CD14-positive monocyte (primary cell): ENCODE data around the gene GRIFIN. TPM values are rescaled to one million over a fixed set of nuclear protein-coding genes. Genes with fewer than 3 reads are reported as not detected.
A peak's percentile ranks its signal among the peaks of the same experiment; 100 is the strongest.

ENCODE experiments used
- DNase-seq, 3 donors: peaks; one replicate each; pipeline ENCODE4 v3.0.0-alpha.2; 2011 to 2022
- H2AFZ ChIP-seq: 2 replicates; pipeline ENCODE4 v1.6.0; 2012; ENCODE audit warnings: mild to moderate bottlenecking, low read depth, low read length, inconsistent platforms; ENCODE audit not compliant: insufficient read depth, poor library complexity, severe bottlenecking
- H3K27ac ChIP-seq, 2 donors: 1 replicate in 1 of 2; 2 replicates in 1 of 2; pipeline ENCODE4 v1.5.1; 2012 to 2013; ENCODE audit warnings: low read length in 2 of 2, control low read depth in 1 of 2, inconsistent platforms in 1 of 2, low read depth in 1 of 2, mild to moderate bottlenecking in 1 of 2
- H3K27me3 ChIP-seq, 2 donors: one replicate each; pipeline versions ENCODE4 v1.6.0 to v1.6.1; 2011 to 2013; ENCODE audit warnings: low read length in 2 of 2; ENCODE audit not compliant: control insufficient read depth in 2 of 2, insufficient read depth in 2 of 2
- H3K36me3 ChIP-seq, 2 donors: replicated peaks in 1 of 2; 1 replicate in 1 of 2; 2 replicates in 1 of 2; pipeline versions ENCODE4 v1.5.1 to v1.6.1; 2012 to 2013; ENCODE audit warnings: low read length in 2 of 2, control low read depth in 1 of 2, inconsistent platforms in 1 of 2, mild to moderate bottlenecking in 1 of 2; ENCODE audit not compliant: insufficient read depth in 2 of 2, control insufficient read depth in 1 of 2
- H3K4me1 ChIP-seq, 2 donors: 1 replicate in 1 of 2; 2 replicates in 1 of 2; pipeline versions ENCODE4 v1.5.1 to v1.6.1; 2012 to 2013; ENCODE audit warnings: low read length in 2 of 2, control low read depth in 1 of 2, inconsistent platforms in 1 of 2, mild to moderate bottlenecking in 1 of 2, moderate library complexity in 1 of 2; ENCODE audit not compliant: insufficient read depth in 2 of 2, control insufficient read depth in 1 of 2
- H3K4me2 ChIP-seq: replicated peaks from 2 replicates; pipeline ENCODE3; 2012; ENCODE audit warnings: low read length, moderate library complexity, mild to moderate bottlenecking; ENCODE audit not compliant: poor library complexity, severe bottlenecking; ENCODE audit errors: extremely low read depth
- H3K4me3 ChIP-seq, 3 experiments: fragments of 200-600 bp in 1 of 3; sonication (generic) in 1 of 3; replicated peaks in 1 of 3; 1 replicate in 2 of 3; 2 replicates in 1 of 3; pipeline ENCODE4 v1.5.1; 2011 to 2013; ENCODE audit warnings: low read length in 3 of 3, mild to moderate bottlenecking in 3 of 3, control low read depth in 2 of 3, low read depth in 2 of 3, inconsistent platforms in 1 of 3, moderate library complexity in 1 of 3
- H3K79me2 ChIP-seq: 2 replicates; pipeline ENCODE4 v1.6.0; 2012; ENCODE audit warnings: mild to moderate bottlenecking, control low read depth, inconsistent platforms, low read length, moderate library complexity; ENCODE audit not compliant: insufficient read depth
- H3K9ac ChIP-seq: 2 replicates; pipeline ENCODE4 v1.6.0; 2017; ENCODE audit warnings: low read length, mild to moderate bottlenecking; ENCODE audit not compliant: insufficient read depth, poor library complexity, severe bottlenecking
- H3K9me3 ChIP-seq, 2 donors: replicated peaks in 1 of 2; 1 replicate in 1 of 2; 2 replicates in 1 of 2; pipeline versions ENCODE4 v1.5.1 to v1.6.1; 2012 to 2013; ENCODE audit warnings: low read length in 2 of 2, control low read depth in 1 of 2; ENCODE audit not compliant: control insufficient read depth in 1 of 2, insufficient read depth in 1 of 2
- H4K20me1 ChIP-seq: 2 replicates; pipeline ENCODE4 v1.6.0; 2012; ENCODE audit warnings: mild to moderate bottlenecking, low read length, control low read depth, moderate library complexity; ENCODE audit not compliant: insufficient read depth
- H3K27ac Mint-ChIP-seq, 7 donors: one replicate each; pipeline ENCODE4 v1.8.0; 2020; ENCODE audit warnings: mild to moderate bottlenecking in 7 of 7, mixed read lengths in 7 of 7, moderate library complexity in 6 of 7, inconsistent platforms in 2 of 7
- H3K27me3 Mint-ChIP-seq, 3 donors: one replicate each; pipeline ENCODE4 v1.8.0; 2021 to 2022; ENCODE audit warnings: low read depth in 3 of 3, mild to moderate bottlenecking in 3 of 3, mixed read lengths in 3 of 3, moderate library complexity in 3 of 3, inconsistent platforms in 1 of 3
- H3K36me3 Mint-ChIP-seq, 2 donors: one replicate each; pipeline ENCODE4 v1.8.0; 2020; ENCODE audit warnings: mixed read lengths in 2 of 2, inconsistent platforms in 1 of 2, mild to moderate bottlenecking in 1 of 2
- H3K4me1 Mint-ChIP-seq: one replicate; pipeline ENCODE4 v1.8.0; 2020; ENCODE audit warnings: mild to moderate bottlenecking, mixed read lengths
- H3K4me3 Mint-ChIP-seq, 2 donors: one replicate each; pipeline ENCODE4 v1.8.0; 2020; ENCODE audit warnings: mild to moderate bottlenecking in 2 of 2, mixed read lengths in 2 of 2, moderate library complexity in 1 of 2
- H3K9me3 Mint-ChIP-seq, 7 donors: one replicate each; pipeline ENCODE4 v1.8.0; 2020 to 2022; ENCODE audit warnings: mixed read lengths in 7 of 7, mild to moderate bottlenecking in 6 of 7, moderate library complexity in 6 of 7, inconsistent platforms in 2 of 7
- CTCF ChIP-seq: fragments of 200-600 bp; IDR thresholded peaks from one replicate; pipeline ENCODE4 v1.8.0; 2022; ENCODE audit warnings: antibody characterized with exemption, mild to moderate bottlenecking
- WGBS: methylation state at CpG from one replicate; pipeline ENCODE4 v1.1.5; 2013; ENCODE audit warnings: missing lambda C conversion rate; ENCODE audit not compliant: insufficient coverage; 5-methylcytosine and 5-hydroxymethylcytosine counted together
- intact Hi-C, 2 donors: fragments of 100-400 bp; cut with micrococcal nuclease; formaldehyde crosslinking; loops; one replicate each; pipeline versions ENCODE4 v1.15.0 to v1.15.1; 2023
- polyA plus RNA-seq, 3 donors: library from polyadenylated mRNA; depleted of rRNA in 1 of 3; unstranded in 2 of 3; stranded (reverse) in 1 of 3; fragments of 300-500 nt in 2 of 3; fragments of >200 nt in 1 of 3; fragmentation: Illumina TruSeq in 2 of 3; gene quantifications; 1 replicate in 2 of 3; 2 replicates in 1 of 3; pipeline ENCODE4 v1.2.3, GENCODE V29; 2012 to 2021

GRIFIN gene
- polyA plus RNA-seq, 3 donors, result not detected

- no peak for TF ChIP-seq CTCF
- 75% methylated on average over 19 of the region's 21 CpGs for WGBS
- intact Hi-C loops, result no loop called here
Observed at GRCh38 chr7:2440608-2441245, 35.5 kb downstream of the GRIFIN start.

GRCh38 chr7:2438775-2439174 is 37.4 kb downstream of the GRIFIN start:
- H3K4me3 ChIP-seq, result no peak overlapping the region
- H3K36me3 ChIP-seq, result peaks cover 10 to 36% of the 10 kb centered on the region in 2 donors
- no peaks in the 10 kb centered on the region for H3K9me3 ChIP-seq
- peaks cover 19% of the 10 kb centered on the region for H3K4me1 Mint-ChIP-seq
- no peak overlapping the region for H3K4me2 ChIP-seq
- H3K27ac ChIP-seq, result no peak overlapping the region
- peaks cover 0 to 3% (median 2%) of the 10 kb centered on the region in 3 donors for H3K27me3 Mint-ChIP-seq
- H3K4me3 Mint-ChIP-seq, result no peak overlapping the region
- H3K9ac ChIP-seq, result no peak overlapping the region
- peaks cover 0 to 8% of the 10 kb centered on the region in 2 donors for H3K4me1 ChIP-seq
- WGBS, result 96% methylated on average over 9 of the region's 13 CpGs
- no peak overlapping the region for H2AFZ ChIP-seq
- no peak overlapping the region for H3K27ac Mint-ChIP-seq
- H3K36me3 Mint-ChIP-seq, result peaks cover 48 to 59% of the 10 kb centered on the region in 2 donors
- no peaks in the 10 kb centered on the region for H3K9me3 Mint-ChIP-seq
- no peak for DNase-seq
- no peaks in the 10 kb centered on the region for H3K27me3 ChIP-seq
- intact Hi-C loops, result no loop called here
- H4K20me1 ChIP-seq, result no peaks in the 10 kb centered on the region
- TF ChIP-seq CTCF, result no peak
- peaks cover 5% of the 10 kb centered on the region for H3K79me2 ChIP-seq

More at GRCh38 chr7:2440608-2441245, 35.5 kb downstream of the GRIFIN start:
- Histone ChIP-seq H3K4me3 (no peak overlapping the region), H2AFZ (no peak overlapping the region), H4K20me1 (no peaks in the 10 kb centered on the region), H3K27ac (no peak overlapping the region), H3K36me3 (peaks cover 5 to 26% of the 10 kb centered on the region in 2 donors), H3K79me2 (no peaks in the 10 kb centered on the region), H3K4me1 (peaks cover 0 to 8% of the 10 kb centered on the region in 2 donors), H3K27me3 (no peaks in the 10 kb centered on the region), H3K9ac (no peak overlapping the region), H3K4me2 (no peak overlapping the region), H3K9me3 (no peaks in the 10 kb centered on the region)
- Mint-ChIP-seq H3K36me3 (peaks cover 39 to 46% of the 10 kb centered on the region in 2 donors), H3K9me3 (no peaks in the 10 kb centered on the region), H3K4me1 (peaks cover 19% of the 10 kb centered on the region), H3K27ac (peak overlapping the region in 2 of 7 donors; percentile 18 to 42), H3K4me3 (no peak overlapping the region), H3K27me3 (peaks cover 0 to 2% (median under 1%) of the 10 kb centered on the region in 3 donors)
- no peak for DNase-seq
